Neutrophil (primary cell): ENCODE data around the gene ZSCAN10.
"Not testable (repeated sequence)": the region's sequence is repeated elsewhere in the genome, so short reads cannot be mapped to it uniquely, and the experiment has no call there.

Experiments
- H3K27ac ChIP-seq: fragments of 200-600 bp; sonication (generic); 2 replicates; pipeline ENCODE4 v1.5.1; 2016; ENCODE audit warnings: mild to moderate bottlenecking, moderate library complexity
- H3K27me3 ChIP-seq: fragments of 200-600 bp; sonication (generic); 2 replicates; pipeline ENCODE4 v1.6.0; 2016; ENCODE audit warnings: mild to moderate bottlenecking
- H3K36me3 ChIP-seq: fragments of 200-600 bp; sonication (generic); 2 replicates; pipeline ENCODE4 v1.5.1; 2017
- H3K4me1 ChIP-seq, 2 experiments: fragments of 200-600 bp in 1 of 2; sonication (generic) in 1 of 2; 1 replicate in 1 of 2; 2 replicates in 1 of 2; pipeline versions ENCODE4 v1.5.1 to v1.6.1; 2013 to 2016; ENCODE audit warnings: low read depth in 1 of 2, low read length in 1 of 2, mild to moderate bottlenecking in 1 of 2, moderate library complexity in 1 of 2; ENCODE audit not compliant: control insufficient read depth in 1 of 2, insufficient read depth in 1 of 2
- H3K4me3 ChIP-seq, 2 experiments: fragments of 200-600 bp in 1 of 2; sonication (generic) in 1 of 2; 1 replicate in 1 of 2; 2 replicates in 1 of 2; pipeline ENCODE4 v1.5.1; 2013 to 2016; ENCODE audit warnings: low read depth in 1 of 2, low read length in 1 of 2, mild to moderate bottlenecking in 1 of 2, moderate library complexity in 1 of 2
- H3K9me3 ChIP-seq: fragments of 200-600 bp; sonication (generic); 2 replicates; pipeline ENCODE4 v1.5.1; 2016
- TF ChIP-seq, protein P1 (sequence below): fragments of 200-600 bp; sonication (generic); IDR thresholded peaks from 2 replicates; pipeline ENCODE4 v1.5.1; 2016; ENCODE audit warnings: antibody characterized with exemption

Gene ZSCAN10

DNA sequence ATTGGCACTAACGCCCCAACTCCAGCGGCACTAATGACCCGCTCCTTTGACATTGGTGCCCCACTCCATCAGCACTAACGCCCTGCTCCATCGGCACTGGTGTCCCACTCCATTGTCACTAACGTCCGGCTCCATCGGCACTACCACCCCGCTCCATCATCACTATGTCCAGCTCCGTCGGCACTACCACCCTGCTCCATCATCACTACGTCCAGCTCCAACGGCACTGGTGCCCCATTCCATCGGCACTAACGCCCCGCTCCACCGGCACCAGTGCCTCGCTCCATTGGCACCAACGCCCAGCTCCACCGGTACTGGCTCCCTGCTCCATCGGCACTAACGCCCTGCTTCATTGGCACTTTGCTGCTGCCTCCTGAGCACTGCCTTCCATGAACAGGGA lies 43.2 kb upstream of the ZSCAN10 start:
- H3K9me3 ChIP-seq: no peaks in the 10 kb centered on the region
- no peak overlapping the region for H3K4me3 ChIP-seq
- peaks cover 59% of the 10 kb centered on the region for H3K36me3 ChIP-seq
- H3K4me1 ChIP-seq: no peaks in the 10 kb centered on the region
- H3K27me3 ChIP-seq: no peaks in the 10 kb centered on the region
- TF ChIP-seq, protein P1, sequence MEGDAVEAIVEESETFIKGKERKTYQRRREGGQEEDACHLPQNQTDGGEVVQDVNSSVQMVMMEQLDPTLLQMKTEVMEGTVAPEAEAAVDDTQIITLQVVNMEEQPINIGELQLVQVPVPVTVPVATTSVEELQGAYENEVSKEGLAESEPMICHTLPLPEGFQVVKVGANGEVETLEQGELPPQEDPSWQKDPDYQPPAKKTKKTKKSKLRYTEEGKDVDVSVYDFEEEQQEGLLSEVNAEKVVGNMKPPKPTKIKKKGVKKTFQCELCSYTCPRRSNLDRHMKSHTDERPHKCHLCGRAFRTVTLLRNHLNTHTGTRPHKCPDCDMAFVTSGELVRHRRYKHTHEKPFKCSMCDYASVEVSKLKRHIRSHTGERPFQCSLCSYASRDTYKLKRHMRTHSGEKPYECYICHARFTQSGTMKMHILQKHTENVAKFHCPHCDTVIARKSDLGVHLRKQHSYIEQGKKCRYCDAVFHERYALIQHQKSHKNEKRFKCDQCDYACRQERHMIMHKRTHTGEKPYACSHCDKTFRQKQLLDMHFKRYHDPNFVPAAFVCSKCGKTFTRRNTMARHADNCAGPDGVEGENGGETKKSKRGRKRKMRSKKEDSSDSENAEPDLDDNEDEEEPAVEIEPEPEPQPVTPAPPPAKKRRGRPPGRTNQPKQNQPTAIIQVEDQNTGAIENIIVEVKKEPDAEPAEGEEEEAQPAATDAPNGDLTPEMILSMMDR: no peak
- H3K27ac ChIP-seq: no peak overlapping the region

DNA sequence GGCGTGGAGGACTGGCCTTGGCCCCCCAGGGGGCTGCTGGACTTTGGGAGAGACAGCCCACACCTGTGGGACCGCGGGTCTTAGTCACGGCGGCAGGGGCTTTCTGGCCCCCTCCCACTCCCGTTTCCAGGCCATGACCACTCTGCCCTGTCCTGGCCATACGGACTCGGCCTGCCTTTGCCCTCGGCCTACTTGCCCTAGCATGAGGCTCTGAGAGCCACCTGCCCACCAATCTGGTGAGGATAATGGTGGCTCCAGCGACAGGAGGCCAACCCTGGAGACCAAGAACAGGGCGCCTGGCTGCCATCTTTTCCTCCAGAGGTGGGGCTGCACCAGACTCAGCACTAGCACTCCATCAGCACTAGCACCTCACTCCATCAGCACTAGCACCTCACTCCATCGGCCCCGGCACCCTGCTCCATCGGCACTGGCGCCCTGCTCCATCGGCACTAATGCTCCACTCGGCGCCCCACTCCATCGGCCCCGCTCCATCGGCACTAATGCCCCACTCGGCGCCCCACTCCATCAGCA lies 42.8 kb upstream of the ZSCAN10 start:
- TF ChIP-seq, protein P1: no peak
- Histone ChIP-seq H3K4me3 (no peak overlapping the region), H3K4me1 (no peaks in the 10 kb centered on the region), H3K36me3 (peaks cover 64% of the 10 kb centered on the region), H3K9me3 (no peaks in the 10 kb centered on the region), H3K27me3 (no peaks in the 10 kb centered on the region), H3K27ac (no peak overlapping the region)

DNA sequence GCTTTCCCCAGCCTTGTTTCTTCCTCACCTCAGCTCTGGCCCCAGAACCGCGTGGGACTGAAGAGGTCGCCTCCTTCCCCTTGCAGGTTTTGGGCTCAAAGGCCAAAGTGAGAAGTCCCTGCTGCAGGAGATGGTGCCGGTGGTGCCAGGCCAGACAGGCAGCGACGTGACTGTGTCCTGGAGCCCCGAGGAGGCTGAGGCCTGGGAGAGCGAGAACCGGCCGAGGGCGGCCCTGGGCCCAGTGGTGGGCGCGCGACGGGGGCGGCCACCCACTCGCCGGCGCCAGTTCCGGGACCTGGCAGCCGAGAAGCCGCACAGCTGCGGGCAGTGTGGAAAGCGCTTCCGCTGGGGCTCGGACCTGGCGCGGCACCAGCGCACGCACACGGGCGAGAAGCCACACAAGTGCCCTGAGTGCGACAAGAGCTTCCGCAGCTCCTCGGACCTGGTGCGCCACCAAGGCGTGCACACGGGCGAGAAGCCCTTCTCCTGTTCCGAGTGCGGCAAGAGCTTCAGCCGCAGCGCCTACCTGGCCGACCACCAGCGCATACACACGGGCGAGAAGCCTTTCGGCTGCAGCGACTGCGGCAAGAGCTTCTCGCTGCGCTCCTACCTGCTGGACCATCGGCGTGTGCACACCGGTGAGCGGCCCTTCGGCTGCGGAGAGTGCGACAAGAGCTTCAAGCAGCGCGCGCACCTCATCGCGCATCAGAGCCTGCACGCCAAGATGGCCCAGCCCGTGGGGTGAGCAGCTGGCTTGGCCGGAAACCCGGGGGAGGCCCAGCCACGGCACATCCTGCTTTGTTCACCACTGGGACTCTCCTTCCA lies 41.7 kb upstream of the ZSCAN10 start:
- Histone ChIP-seq H3K27me3 (no peaks in the 10 kb centered on the region), H3K27ac (no peak overlapping the region), H3K9me3 (no peaks in the 10 kb centered on the region), H3K36me3 (peaks cover 64% of the 10 kb centered on the region), H3K4me1 (peaks cover 4 to 5% of the 10 kb centered on the region in 2 experiments), H3K4me3 (no peak overlapping the region)
- TF ChIP-seq, protein P1: no peak

DNA sequence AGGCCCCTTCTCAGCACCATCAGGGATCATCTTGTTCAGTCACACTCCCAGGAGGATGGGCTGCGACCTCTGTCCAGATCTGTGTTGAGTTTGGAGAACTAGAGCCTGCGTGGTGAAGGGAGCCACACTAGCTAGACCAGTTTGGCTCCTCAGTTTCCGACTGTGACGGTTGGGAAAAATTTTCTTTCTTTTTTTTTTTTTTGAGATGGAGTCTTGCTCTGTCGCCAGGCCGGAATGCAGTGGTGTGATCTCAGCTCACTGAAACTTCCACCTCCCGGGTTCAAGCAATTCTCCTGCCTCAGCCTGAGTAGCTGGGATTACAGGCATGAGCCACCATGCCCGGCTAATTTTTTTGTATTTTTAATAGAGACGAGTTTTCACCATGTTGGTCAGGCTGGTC lies 40.5 kb upstream of the ZSCAN10 start:
- not testable (repeated sequence) for H3K9me3 ChIP-seq, H3K27me3 ChIP-seq, H3K4me3 ChIP-seq, H3K27ac ChIP-seq
- H3K36me3 ChIP-seq: peaks cover 64% of the 10 kb centered on the region
- H3K4me1 ChIP-seq: peaks cover 12% of the 10 kb centered on the region in 2 experiments

DNA sequence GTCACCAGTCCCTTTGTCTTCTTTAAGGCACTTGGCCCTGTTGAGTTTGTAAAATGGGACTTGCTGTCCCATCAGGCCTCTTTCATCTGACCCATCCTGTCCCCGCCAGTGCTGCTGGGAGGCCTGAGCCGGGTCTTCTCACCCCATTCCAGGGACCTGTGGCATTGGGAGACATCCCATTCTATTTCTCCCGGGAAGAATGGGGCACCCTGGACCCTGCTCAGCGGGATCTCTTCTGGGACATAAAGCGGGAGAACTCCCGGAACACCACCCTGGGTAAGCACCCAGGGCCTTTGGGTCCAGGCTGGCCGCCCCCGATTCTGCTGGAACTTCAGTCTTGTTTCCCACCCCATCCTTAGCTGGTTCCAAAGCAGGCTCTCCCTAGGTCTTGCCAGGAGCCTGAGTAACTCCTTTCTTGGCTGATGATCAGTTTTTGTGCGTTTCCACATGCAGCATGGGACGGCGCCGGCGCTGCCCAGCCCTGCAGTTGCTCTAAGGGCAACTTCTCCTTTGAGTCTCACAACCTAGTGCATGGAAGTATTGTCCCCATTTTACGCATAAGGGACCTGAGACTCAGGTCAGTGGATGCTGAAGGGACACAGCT lies 39.8 kb upstream of the ZSCAN10 start:
- Histone ChIP-seq H3K9me3 (no peaks in the 10 kb centered on the region), H3K4me1 (peaks cover 16 to 17% of the 10 kb centered on the region in 2 experiments), H3K4me3 (no peak overlapping the region), H3K36me3 (peaks cover 64% of the 10 kb centered on the region), H3K27me3 (no peaks in the 10 kb centered on the region), H3K27ac (no peak overlapping the region)
- TF ChIP-seq, protein P1: no peak

DNA sequence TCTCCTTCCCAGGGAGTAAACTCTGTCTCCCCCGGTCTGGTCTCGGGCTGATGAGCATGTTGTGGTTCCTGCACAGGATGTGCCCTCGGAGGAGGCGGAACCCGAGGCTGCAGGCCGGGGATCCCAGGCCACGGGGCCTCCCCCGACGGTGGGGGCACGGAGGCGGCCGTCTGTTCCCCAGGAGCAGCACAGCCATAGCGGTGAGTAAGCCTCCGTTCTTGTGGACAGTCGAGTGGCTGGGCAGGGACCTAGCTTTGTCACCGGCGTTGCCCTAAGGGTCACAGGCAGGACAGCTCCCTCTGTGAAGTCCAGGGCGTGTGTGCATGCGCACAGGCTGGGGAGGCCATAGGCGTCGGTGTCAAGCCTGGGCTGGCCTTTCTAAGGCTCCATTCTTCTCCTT lies 39.2 kb upstream of the ZSCAN10 start:
- TF ChIP-seq, protein P1: no peak
- Histone ChIP-seq H3K4me3 (no peak overlapping the region), H3K36me3 (peaks cover 64% of the 10 kb centered on the region), H3K9me3 (no peaks in the 10 kb centered on the region), H3K27me3 (no peaks in the 10 kb centered on the region), H3K4me1 (peaks cover 22 to 23% of the 10 kb centered on the region in 2 experiments), H3K27ac (no peak overlapping the region)
